Measurements from ENCODE around the gene SKAP2. TPM values are rescaled to one million over a fixed set of nuclear protein-coding genes. Genes with fewer than 3 reads are reported as not detected.

SKAP2 gene
- polyA plus RNA-seq, 2 of the 4 experiments (the other 2 are of a cell fraction), result 18.7 to 23.0 TPM

DNA sequence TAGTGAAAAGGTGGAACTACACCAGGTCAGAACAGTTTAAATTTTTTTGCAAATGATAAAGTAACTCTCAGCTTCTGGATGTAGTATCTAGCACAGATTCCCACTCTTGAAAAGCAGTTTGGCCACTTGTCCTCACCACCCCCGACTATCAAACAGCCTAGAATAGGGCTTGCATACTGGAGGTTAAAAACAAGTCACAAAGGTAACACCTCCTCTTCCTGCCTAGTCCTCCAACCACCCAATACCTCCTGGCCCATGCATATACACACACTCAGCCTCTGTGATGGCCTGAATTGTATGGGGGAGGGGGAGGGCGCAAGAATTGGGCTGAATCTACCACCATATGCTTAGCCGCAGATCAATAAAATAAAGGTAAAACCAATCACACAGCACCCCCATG is 5.7 kb downstream of the SKAP2 start:
- H3K4me3 ChIP-seq, result no peak overlapping the region
- DNase-seq (ENCODE audit: low read depth in 1 of 2, low spot score in 1 of 2) (no peak), FAIRE-seq (no peak), ATAC-seq (peak in 1 of 2 experiments; percentile 37; a peak in 2 of 6 replicates)
- TF ChIP-seq CEBPB (IDR thresholded peaks at IDR 0.05), result no peak
- TF ChIP-seq MAZ (IDR thresholded peaks at IDR 0.05; ENCODE audit: borderline replicate concordance, low read depth, low read length), result no peak
- no peak for TF ChIP-seq SMC3 (IDR thresholded peaks at IDR 0.05)
- TF ChIP-seq, protein P1, sequence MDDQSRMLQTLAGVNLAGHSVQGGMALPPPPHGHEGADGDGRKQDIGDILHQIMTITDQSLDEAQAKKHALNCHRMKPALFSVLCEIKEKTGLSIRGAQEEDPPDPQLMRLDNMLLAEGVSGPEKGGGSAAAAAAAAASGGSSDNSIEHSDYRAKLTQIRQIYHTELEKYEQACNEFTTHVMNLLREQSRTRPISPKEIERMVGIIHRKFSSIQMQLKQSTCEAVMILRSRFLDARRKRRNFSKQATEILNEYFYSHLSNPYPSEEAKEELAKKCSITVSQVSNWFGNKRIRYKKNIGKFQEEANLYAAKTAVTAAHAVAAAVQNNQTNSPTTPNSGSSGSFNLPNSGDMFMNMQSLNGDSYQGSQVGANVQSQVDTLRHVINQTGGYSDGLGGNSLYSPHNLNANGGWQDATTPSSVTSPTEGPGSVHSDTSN (IDR thresholded peaks at IDR 0.05), result no peak
- no peak for TF ChIP-seq MAFK (IDR thresholded peaks at IDR 0.05; ENCODE audit: partially characterized antibody)
- no peak for TF ChIP-seq JUNB (IDR thresholded peaks at IDR 0.05)
- TF ChIP-seq TP53 (CRISPR knock-in tag; IDR thresholded peaks at IDR 0.05), result no peak
- no peak for TF ChIP-seq RFX5 (IDR thresholded peaks at IDR 0.05)
- no peak for TF ChIP-seq KDM5A (IDR thresholded peaks at IDR 0.05)
- TF ChIP-seq ZFP36 (IDR thresholded peaks at IDR 0.05; ENCODE audit: borderline replicate concordance, partially characterized antibody), result no peak
- TF ChIP-seq RARB (CRISPR knock-in tag; IDR thresholded peaks at IDR 0.05), result no peak
- no peak for TF ChIP-seq RNF2 (IDR thresholded peaks at IDR 0.05; ENCODE audit: borderline replicate concordance, low read depth)
- no peak for TF ChIP-seq HDAC2 (IDR thresholded peaks at IDR 0.05)
- TF ChIP-seq EHMT2 (IDR thresholded peaks at IDR 0.05; ENCODE audit: low read depth), result no peak
- TF ChIP-seq HEYL (CRISPR knock-in tag; IDR thresholded peaks at IDR 0.05), result no peak
- H3K4me1 ChIP-seq, result peaks cover 19% of the 10 kb centered on the region
- WGBS (ENCODE audit: missing lambda C conversion rate), result 91% methylated on average over 3 of the region's 3 CpGs
- no peaks in the 10 kb centered on the region for H3K9me3 ChIP-seq
- H3K4me2 ChIP-seq, result no peak overlapping the region
- CTCF ChIA-PET, result interaction anchor here (3.2 to 3.5 kb wide), 2 partner anchors 284 to 292 kb away, joined by 16 to 20 read pairs; partner anchors contain the start of gene HOXA5
- POLR2A ChIA-PET, result no interaction called here
- no peak overlapping the region for H3K27ac ChIP-seq

DNA sequence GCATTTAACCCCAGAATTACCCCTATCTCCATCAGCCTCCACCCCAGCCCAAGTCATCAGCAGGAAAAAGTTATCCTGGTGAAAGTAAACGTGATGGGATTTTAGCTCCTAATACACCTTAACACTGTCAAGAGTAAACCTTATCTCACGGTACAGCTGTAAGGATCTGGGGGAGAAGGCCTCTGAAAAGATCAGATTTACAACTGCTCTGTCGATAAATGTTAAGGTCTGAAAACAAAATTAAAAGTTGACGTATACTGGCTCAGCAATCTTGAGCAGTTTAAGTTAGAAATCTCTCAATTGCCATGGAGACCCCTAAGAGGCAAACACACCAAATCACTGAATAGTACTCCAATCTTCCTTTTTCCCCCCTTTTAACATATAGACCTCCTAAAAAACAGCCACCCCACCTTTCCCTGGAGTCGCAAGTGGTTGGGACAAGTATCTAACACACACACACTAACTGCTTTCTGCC is 6.1 kb downstream of the SKAP2 start:
- ChIA-PET POLR2A (interaction anchor here (1.2 kb wide), 1 partner anchor 285 kb away, joined by 7 read pairs; the partner anchor contains the start of gene HOXA5), CTCF (interaction anchor here (1.2 to 6.5 kb wide), 5 partner anchors 27 to 292 kb away, joined by 3 to 71 read pairs (median 16); partner anchors contain the start of gene HOXA5)
- H3K27ac ChIP-seq, result no peak overlapping the region
- ATAC-seq (no peak), DNase-seq (ENCODE audit: low read depth in 1 of 2, low spot score in 1 of 2) (no peak), FAIRE-seq (no peak)
- H3K9me3 ChIP-seq, result no peaks in the 10 kb centered on the region
- H3K4me3 ChIP-seq, result no peak overlapping the region
- H3K4me1 ChIP-seq, result peaks cover 16% of the 10 kb centered on the region
- 84% methylated on average over 5 of the region's 5 CpGs for WGBS (ENCODE audit: missing lambda C conversion rate)
- TF ChIP-seq KDM1A (IDR thresholded peaks at IDR 0.05; ENCODE audit: low read depth), result no peak
- no peak for TF ChIP-seq FOSL2 (IDR thresholded peaks at IDR 0.05)
- no peak for TF ChIP-seq FOSL2 (CRISPR knock-in tag; IDR thresholded peaks at IDR 0.05)
- no peak for TF ChIP-seq TP53 (CRISPR knock-in tag; IDR thresholded peaks at IDR 0.05)
- no peak for TF ChIP-seq MAFK (IDR thresholded peaks at IDR 0.05; ENCODE audit: partially characterized antibody)
- TF ChIP-seq, protein P2, sequence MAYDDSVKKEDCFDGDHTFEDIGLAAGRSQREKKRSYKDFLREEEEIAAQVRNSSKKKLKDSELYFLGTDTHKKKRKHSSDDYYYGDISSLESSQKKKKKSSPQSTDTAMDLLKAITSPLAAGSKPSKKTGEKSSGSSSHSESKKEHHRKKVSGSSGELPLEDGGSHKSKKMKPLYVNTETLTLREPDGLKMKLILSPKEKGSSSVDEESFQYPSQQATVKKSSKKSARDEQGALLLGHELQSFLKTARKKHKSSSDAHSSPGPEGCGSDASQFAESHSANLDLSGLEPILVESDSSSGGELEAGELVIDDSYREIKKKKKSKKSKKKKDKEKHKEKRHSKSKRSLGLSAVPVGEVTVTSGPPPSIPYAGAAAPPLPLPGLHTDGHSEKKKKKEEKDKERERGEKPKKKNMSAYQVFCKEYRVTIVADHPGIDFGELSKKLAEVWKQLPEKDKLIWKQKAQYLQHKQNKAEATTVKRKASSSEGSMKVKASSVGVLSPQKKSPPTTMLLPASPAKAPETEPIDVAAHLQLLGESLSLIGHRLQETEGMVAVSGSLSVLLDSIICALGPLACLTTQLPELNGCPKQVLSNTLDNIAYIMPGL (CRISPR knock-in tag; IDR thresholded peaks at IDR 0.05; ENCODE audit: borderline replicate concordance), result no peak
- H3K4me2 ChIP-seq, result no peak overlapping the region

DNA sequence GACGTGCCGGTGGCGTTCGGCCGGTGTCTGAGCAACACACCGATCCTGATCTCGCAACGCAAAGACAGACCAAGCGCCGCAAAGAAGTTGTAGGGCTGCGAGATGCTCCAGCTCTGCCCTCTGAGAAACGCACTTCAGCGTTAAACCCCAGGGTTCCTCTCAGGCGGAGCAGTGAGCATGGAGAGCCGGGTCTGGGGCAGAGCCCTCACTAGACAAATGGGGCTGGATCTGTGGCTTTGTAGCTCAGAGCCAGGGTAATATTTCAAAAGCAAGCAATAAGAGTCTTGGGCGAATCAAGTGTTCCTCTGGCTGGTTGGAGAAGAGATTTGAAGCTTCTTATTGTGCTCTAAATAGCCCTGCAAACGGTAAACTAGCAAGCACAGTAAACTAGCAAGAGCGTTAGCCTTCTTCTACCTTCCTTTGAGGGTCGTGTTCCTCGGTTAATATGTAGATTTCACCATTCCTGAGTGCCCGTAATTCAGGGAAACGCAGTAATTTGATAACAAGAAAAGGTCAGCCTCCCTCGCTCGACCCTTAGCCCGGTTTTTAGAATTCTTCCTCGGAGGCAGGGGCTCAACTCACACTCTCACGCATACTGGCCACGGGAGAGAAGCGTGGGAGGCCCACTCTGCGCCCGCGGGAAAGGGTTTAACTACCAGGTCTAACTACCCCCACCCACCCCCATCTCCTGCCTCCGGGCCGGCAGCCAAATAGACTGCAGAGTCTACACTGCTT is 6.7 kb downstream of the SKAP2 start:
- no peak overlapping the region for H3K4me3 ChIP-seq
- ATAC-seq (peak in 1 of 2 experiments; percentile 38; a peak in 3 of 6 replicates), DNase-seq (ENCODE audit: low read depth in 1 of 2, low spot score in 1 of 2) (no peak), FAIRE-seq (no peak)
- 87% methylated on average over 34 of the region's 34 CpGs for WGBS (ENCODE audit: missing lambda C conversion rate)
- CTCF ChIA-PET, result interaction anchor here (0.7 to 6.5 kb wide), 6 partner anchors 26 to 303 kb away, joined by 3 to 71 read pairs (median 4); partner anchors contain the start of gene HOXA5
- H3K4me2 ChIP-seq, result no peak overlapping the region
- no peaks in the 10 kb centered on the region for H3K9me3 ChIP-seq
- peaks cover 10% of the 10 kb centered on the region for H3K4me1 ChIP-seq
- POLR2A ChIA-PET, result interaction anchor here (1.2 kb wide), 1 partner anchor 286 kb away, joined by 7 read pairs; the partner anchor contains the start of gene HOXA5
- no peak overlapping the region for H3K27ac ChIP-seq
- TF ChIP-seq, protein P3, sequence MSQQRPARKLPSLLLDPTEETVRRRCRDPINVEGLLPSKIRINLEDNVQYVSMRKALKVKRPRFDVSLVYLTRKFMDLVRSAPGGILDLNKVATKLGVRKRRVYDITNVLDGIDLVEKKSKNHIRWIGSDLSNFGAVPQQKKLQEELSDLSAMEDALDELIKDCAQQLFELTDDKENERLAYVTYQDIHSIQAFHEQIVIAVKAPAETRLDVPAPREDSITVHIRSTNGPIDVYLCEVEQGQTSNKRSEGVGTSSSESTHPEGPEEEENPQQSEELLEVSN (IDR thresholded peaks at IDR 0.05; ENCODE audit: borderline replicate concordance, low read depth), result no peak
- TF ChIP-seq, protein P4, sequence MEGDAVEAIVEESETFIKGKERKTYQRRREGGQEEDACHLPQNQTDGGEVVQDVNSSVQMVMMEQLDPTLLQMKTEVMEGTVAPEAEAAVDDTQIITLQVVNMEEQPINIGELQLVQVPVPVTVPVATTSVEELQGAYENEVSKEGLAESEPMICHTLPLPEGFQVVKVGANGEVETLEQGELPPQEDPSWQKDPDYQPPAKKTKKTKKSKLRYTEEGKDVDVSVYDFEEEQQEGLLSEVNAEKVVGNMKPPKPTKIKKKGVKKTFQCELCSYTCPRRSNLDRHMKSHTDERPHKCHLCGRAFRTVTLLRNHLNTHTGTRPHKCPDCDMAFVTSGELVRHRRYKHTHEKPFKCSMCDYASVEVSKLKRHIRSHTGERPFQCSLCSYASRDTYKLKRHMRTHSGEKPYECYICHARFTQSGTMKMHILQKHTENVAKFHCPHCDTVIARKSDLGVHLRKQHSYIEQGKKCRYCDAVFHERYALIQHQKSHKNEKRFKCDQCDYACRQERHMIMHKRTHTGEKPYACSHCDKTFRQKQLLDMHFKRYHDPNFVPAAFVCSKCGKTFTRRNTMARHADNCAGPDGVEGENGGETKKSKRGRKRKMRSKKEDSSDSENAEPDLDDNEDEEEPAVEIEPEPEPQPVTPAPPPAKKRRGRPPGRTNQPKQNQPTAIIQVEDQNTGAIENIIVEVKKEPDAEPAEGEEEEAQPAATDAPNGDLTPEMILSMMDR (IDR thresholded peaks at IDR 0.05), result no peak
- TF ChIP-seq, protein P5, sequence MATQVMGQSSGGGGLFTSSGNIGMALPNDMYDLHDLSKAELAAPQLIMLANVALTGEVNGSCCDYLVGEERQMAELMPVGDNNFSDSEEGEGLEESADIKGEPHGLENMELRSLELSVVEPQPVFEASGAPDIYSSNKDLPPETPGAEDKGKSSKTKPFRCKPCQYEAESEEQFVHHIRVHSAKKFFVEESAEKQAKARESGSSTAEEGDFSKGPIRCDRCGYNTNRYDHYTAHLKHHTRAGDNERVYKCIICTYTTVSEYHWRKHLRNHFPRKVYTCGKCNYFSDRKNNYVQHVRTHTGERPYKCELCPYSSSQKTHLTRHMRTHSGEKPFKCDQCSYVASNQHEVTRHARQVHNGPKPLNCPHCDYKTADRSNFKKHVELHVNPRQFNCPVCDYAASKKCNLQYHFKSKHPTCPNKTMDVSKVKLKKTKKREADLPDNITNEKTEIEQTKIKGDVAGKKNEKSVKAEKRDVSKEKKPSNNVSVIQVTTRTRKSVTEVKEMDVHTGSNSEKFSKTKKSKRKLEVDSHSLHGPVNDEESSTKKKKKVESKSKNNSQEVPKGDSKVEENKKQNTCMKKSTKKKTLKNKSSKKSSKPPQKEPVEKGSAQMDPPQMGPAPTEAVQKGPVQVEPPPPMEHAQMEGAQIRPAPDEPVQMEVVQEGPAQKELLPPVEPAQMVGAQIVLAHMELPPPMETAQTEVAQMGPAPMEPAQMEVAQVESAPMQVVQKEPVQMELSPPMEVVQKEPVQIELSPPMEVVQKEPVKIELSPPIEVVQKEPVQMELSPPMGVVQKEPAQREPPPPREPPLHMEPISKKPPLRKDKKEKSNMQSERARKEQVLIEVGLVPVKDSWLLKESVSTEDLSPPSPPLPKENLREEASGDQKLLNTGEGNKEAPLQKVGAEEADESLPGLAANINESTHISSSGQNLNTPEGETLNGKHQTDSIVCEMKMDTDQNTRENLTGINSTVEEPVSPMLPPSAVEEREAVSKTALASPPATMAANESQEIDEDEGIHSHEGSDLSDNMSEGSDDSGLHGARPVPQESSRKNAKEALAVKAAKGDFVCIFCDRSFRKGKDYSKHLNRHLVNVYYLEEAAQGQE (IDR thresholded peaks at IDR 0.05), result no peak
- TF ChIP-seq TP53 (CRISPR knock-in tag; IDR thresholded peaks at IDR 0.05) (no peak), JUN (IDR thresholded peaks at IDR 0.05) (no peak)

Measured in A549 (cell line).